Esophagus squamous epithelium (tissue), 4 donors: Measurements from ENCODE around the gene TRMT2A.

Source experiments
- CTCF ChIP-seq, 6 experiments: fragments of 450-650 bp in 4 of 6; fragments of 200-600 bp in 2 of 6; sonication (generic) in 2 of 6; IDR thresholded peaks; one replicate each; pipeline ENCODE4 v1.5.1; 2016 to 2019; ENCODE audit warnings: antibody characterized with exemption in 6 of 6, mild to moderate bottlenecking in 4 of 6, moderate library complexity in 4 of 6
- POLR2A ChIP-seq, 4 donors: fragments of 450-650 bp; IDR thresholded peaks; one replicate each; pipeline ENCODE4 v1.6.1; 2017; ENCODE audit warnings: antibody characterized with exemption in 4 of 4, mild to moderate bottlenecking in 4 of 4, moderate library complexity in 3 of 4

- TF ChIP-seq CTCF (IDR thresholded peaks at IDR 0.05) (no peak), POLR2A (IDR thresholded peaks at IDR 0.05) (no peak)
Measured at GRCh38 chr22:20153945-20154344, 36.9 kb upstream of the TRMT2A start.
